Activated CD4-positive, alpha-beta T cell treated with anti-CD3 and anti-CD28 coated beads for 4 hours (primary cell): ENCODE measurements around the gene FANCI.

Experiments used
- DNase-seq, 2 donors: peaks; one replicate each; pipeline ENCODE4 v3.0.0-alpha.2; 2020

Gene FANCI

DNA sequence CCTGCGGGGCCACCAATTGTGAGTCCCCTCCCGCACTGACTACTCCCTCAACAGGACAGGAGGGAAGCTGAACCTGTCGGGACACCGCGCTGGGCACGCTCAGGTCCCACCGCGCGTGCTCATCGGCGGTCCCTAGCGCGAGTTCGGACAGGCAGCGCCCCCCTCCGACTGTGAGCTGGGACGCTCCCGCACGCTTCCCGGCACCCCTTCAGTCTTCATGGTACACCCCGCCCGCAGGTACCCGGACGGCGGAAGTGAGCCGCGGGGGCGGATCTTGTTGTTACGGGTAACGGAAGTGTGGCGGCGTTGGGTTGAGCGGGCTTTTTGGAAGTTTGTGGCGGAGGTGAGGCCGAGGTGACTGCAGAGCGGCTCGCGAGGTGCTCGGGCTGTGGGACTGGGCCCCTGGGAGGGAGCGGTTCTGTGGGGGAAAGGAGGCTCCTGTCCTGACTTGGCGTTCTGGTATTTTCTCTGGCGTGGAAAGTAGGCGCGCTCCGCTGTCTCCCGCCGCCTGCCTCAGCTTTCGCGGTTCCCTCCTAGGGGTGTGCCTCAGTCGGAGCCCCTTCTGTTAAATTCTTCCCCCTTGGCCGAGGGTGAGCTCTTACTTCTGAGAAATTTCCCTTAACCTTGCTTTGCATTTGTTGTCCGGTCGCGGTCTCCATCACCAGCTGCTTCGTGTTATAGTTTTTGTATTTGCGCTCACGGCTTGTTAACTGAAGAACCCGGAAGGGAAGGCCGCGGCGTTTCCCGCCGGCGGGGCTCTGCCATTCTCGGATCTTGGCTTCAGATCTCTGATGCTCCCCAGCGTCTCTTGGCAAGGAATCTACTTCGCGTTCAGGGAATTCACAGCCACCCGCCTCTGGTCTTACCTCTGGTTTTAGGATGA is at the start of gene FANCI:
TSS of gene FANCI (plus strand) at position 289 of the 883 bp plus-strand sequence. CDS start 3,669 bp downstream, outside the sequence.
- peak; percentile 95 to 97 for DNase-seq

DNA sequence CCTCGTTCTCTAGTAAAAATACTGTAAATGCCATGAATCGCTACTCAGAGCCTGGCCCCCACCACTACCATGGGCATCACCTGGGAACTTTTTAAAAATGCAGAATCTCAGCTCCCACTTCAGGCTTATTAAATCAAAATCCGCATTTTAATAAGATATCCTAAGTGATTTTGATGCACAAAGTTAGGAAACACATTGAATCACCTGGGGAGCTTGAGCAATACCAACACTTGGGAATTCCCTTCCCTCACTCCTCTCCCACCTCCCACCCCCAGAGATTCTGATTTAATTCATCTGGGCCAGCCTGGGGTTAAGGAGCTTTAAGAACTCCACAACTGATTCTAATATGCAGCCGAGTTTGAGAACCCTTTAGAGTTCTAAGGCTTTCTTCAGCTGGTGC is 49.2 kb upstream of the FANCI start:
- no peak for DNase-seq

- no peak for DNase-seq
These were observed 47.9 kb upstream of the FANCI start for GRCh38 chr15:89195836-89196235.

DNA sequence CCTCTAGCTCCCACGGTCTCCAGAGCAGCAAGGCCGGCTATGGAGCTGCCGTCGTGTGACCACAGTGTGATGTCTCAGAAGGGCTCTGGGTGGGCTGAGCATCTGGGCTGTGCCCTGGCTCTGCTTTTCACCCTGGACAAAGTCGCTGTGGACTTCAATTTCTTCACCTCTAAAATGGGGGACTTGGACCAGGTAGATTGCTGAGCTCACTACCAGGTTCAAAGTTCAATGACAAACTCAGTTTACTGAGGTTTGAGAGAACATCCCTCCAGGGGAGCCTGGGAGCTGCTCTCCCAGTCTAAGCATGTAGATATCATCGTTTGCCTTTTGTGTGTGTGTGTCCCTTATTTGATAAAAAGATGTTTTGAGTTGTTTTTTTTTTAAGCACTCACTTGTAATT is 47.5 kb upstream of the FANCI start:
- no peak for DNase-seq

- DNase-seq, result no peak
These were observed 46.8 kb upstream of the FANCI start for GRCh38 chr15:89196994-89197393.

GRCh38 chr15:89197503-89197971 is 46.2 kb upstream of the FANCI start:
- no peak for DNase-seq

- DNase-seq, result no peak
These were observed 45.6 kb upstream of the FANCI start for GRCh38 chr15:89198196-89198595.

- no peak for DNase-seq
These were observed 44.8 kb upstream of the FANCI start for GRCh38 chr15:89198934-89199333.

DNA sequence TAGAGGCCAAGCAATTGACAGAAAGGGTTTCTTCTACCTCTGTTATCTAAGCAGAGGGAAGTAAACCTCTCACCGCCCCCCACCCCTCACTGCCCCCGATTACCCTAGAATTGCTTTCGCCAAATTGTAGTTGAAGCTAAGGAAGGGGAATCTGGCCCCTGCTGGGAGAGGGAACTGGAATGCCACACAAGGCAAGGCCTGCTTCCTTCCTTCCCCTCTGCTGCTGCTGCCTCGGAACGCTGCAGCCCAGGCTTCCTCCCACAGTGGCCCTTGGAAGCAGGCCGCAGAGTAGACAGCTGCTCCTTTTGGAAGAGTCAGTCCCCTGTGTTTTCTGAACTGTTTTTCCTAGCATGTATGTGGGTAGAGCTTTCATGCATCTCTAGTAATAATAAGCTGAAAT is 44.0 kb upstream of the FANCI start:
- no peak for DNase-seq

- no peak for DNase-seq
These were observed 43.6 kb upstream of the FANCI start for GRCh38 chr15:89200182-89200581.

DNA sequence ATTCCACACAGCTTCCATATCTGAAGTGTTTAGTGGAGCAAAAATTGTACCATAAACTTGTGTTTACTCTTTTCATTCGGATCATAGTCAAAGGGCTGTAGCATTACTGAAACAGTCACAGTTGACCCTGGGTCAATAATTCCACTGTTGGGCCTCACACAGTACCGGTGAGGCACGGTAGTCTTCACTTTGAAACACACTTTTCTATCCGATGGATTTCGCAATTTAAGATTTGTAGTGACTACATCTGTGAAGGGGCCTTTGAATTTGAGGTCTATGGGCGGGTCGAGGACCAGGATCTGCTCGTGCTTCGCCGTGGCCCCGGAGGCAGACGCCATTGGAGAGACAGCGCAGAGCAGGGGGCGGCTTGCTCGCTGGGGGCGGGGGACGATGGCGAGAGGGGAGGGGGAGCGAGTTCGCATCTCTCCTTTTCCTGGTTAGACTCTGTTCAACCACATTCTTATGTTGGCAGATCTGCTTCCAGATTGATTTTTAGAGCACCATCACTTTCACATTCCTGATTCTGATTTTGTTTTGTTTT is 42.2 kb upstream of the FANCI start:
- no peak for DNase-seq

DNA sequence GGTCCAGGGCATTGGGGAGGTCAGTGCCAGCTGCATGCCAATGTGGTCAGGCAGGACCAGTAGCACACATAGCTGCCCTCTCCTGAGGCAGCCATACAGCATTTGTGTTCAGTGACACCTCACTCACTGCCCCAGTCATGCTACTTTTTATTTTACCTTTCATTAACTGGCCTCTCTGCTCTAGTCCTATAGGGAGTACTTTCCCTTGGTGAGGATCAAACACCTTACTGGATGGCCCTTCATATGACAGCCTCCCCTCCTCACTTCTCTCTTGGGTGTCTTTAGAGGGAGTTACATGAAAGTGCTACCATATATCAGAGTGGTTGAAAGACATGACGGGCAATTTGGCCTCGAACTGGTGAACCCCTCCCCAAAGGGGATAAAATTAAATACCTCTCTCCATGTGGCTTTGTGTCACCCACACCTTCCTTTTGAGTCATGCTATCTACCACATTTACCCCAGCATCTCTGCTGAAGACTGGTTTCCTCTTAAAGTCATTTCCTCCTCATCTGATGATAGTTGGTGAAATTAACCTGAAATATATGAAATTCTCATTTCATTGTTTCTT is 40.0 kb upstream of the FANCI start:
- DNase-seq, result peak; percentile 6 to 20

GRCh38 chr15:89205991-89206585 is 37.7 kb upstream of the FANCI start:
- no peak for DNase-seq

DNA sequence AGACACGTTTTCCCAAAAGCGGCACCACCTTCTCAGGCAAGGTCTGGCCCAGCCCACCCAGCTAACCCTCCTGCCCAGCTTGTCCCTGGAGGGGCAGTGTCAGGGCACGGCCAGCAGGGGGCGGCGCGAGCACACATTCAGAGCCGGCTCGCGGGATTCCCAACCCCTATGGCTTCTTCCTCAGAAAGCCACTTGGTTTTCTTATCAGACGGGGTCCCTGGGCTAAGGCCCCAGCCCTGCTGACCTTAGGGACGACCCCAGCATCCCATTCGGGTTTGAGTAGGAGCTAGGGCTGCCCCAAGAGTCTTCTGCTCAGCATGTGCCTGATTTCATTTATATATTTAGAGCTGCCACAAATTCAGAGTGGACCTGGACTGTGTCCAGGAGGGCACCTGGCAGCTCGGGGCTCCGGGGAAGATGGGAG is 36.9 kb upstream of the FANCI start:
- peak; percentile 70 to 75 for DNase-seq

- no peak for DNase-seq
These were observed 35.5 kb upstream of the FANCI start for GRCh38 chr15:89208256-89208655.

- no peak for DNase-seq
These were observed 34.7 kb upstream of the FANCI start for GRCh38 chr15:89209057-89209456.

GRCh38 chr15:89211678-89212170 is 32.1 kb upstream of the FANCI start:
- DNase-seq, result no peak

DNA sequence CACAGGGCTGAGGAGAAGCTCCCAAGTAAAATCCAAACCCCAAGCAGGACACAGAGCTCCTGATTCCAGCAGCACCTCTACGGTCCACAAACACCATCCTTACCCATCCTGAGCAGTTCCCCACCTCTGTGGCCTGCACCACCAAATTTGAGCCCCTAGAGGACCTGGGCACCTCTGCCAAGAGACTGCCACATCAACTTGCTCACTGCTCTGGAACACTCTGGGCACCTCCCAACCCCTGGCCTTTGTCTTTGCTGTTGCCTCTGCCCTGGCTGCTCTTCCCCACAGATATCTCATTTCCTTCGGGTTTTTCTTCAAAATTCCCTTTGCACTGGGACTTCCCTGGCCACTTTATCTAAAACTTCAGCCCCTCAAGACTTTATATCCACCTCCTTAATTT is 28.2 kb upstream of the FANCI start:
- DNase-seq, result no peak

- no peak for DNase-seq
These were observed 26.7 kb upstream of the FANCI start for GRCh38 chr15:89217031-89217430.

GRCh38 chr15:89217686-89218376 is 25.9 kb upstream of the FANCI start:
- no peak for DNase-seq

GRCh38 chr15:89218531-89218930 is 25.2 kb upstream of the FANCI start:
- no peak for DNase-seq

- DNase-seq, result no peak
These were observed 22.2 kb upstream of the FANCI start, which contains the start of gene RLBP1 for GRCh38 chr15:89221543-89221942. Gene RLBP1 (minus strand): TSS chr15:89221579. CDS start chr15:89218975, 2,604 bp downstream.

DNA sequence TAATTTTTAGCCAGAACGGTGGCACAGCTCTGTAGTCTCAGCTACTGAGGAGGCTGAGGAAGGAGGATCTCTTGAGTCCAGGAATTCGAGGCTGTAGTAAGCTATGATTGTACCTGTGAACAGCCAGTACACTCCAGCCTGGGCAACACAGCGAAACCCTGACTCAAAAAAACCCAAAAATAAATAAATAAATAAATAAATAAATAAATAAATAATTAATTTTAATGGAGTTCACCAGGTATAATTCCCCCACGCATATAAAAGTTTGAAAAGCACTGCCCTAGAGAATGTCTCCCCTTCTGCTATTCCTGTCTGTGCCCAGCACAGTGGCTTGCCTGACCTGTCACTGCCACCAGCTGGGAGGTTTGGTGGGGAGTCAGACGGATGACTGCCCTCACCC is 18.2 kb upstream of the FANCI start:
- DNase-seq, result no peak
